Measurements from ENCODE around the gene SLC44A3.
A peak's percentile ranks its signal among the peaks of the same experiment; 100 is the strongest.

SLC44A3 gene

GRCh38 chr1:94819945-94820746 lies at the start of gene SLC44A3:
Gene SLC44A3 (plus strand): TSS chr1:94820357. CDS start chr1:94820452, 95 bp downstream.
- DNase-seq, result peak; percentile 35

- DNase-seq, result no peak
Measured at GRCh38 chr1:94772230-94772641, 47.9 kb upstream of the SLC44A3 start.

- no peak for DNase-seq
Measured at GRCh38 chr1:94772845-94773244, 47.3 kb upstream of the SLC44A3 start.

GRCh38 chr1:94773296-94773809 lies 46.8 kb upstream of the SLC44A3 start:
- DNase-seq, result no peak

GRCh38 chr1:94773931-94774422 lies 46.2 kb upstream of the SLC44A3 start:
- no peak for DNase-seq

GRCh38 chr1:94776474-94776873 lies 43.7 kb upstream of the SLC44A3 start:
- DNase-seq, result no peak

GRCh38 chr1:94777281-94777680 lies 42.9 kb upstream of the SLC44A3 start:
- no peak for DNase-seq

GRCh38 chr1:94778808-94779207 lies 41.3 kb upstream of the SLC44A3 start:
- no peak for DNase-seq

- peak; percentile 8 for DNase-seq
Measured at GRCh38 chr1:94783342-94784189, 36.6 kb upstream of the SLC44A3 start.

- DNase-seq, result no peak
Measured at GRCh38 chr1:94784190-94784515, 36.0 kb upstream of the SLC44A3 start.

GRCh38 chr1:94787691-94788090 lies 32.5 kb upstream of the SLC44A3 start:
- no peak for DNase-seq

- no peak for DNase-seq
Measured at GRCh38 chr1:94790246-94790645, 29.9 kb upstream of the SLC44A3 start.

- DNase-seq, result no peak
Measured at GRCh38 chr1:94790670-94791069, 29.5 kb upstream of the SLC44A3 start.

- DNase-seq, result no peak
Measured at GRCh38 chr1:94792473-94793295, 27.5 kb upstream of the SLC44A3 start.

GRCh38 chr1:94793296-94793656 lies 26.9 kb upstream of the SLC44A3 start:
- no peak for DNase-seq

- DNase-seq, result no peak
Measured at GRCh38 chr1:94795434-94795833, 24.7 kb upstream of the SLC44A3 start.

- DNase-seq, result no peak
Measured at GRCh38 chr1:94796266-94796665, 23.9 kb upstream of the SLC44A3 start.

- DNase-seq, result no peak
Measured at GRCh38 chr1:94797291-94797690, 22.9 kb upstream of the SLC44A3 start.

GRCh38 chr1:94798054-94798453 lies 22.1 kb upstream of the SLC44A3 start:
- DNase-seq, result no peak

GRCh38 chr1:94798462-94798861 lies 21.7 kb upstream of the SLC44A3 start:
- DNase-seq, result no peak

GRCh38 chr1:94799206-94799605 lies 21.0 kb upstream of the SLC44A3 start:
- no peak for DNase-seq

GRCh38 chr1:94801919-94802546 lies 18.1 kb upstream of the SLC44A3 start:
- DNase-seq, result peak; percentile 42
